HG03196 (cell line): Measurements from ENCODE around the gene ID4.

Experiments
- ATAC-seq: cut with Tn5 transposase; IDR thresholded peaks from one replicate; pipeline ENCODE4 v1.9.1; 2021; ENCODE audit not compliant: unreplicated experiment

The ID4 gene

GRCh38 chr6:19857139-19857538 is 20.0 kb downstream of the ID4 start:
- no peak for ATAC-seq

GRCh38 chr6:19857703-19858102 is 20.5 kb downstream of the ID4 start:
- no peak for ATAC-seq

GRCh38 chr6:19860235-19860877 is 23.2 kb downstream of the ID4 start:
- no peak for ATAC-seq

- no peak for ATAC-seq
Observed at GRCh38 chr6:19864285-19864684, 27.1 kb downstream of the ID4 start.

GRCh38 chr6:19865178-19865577 is 28.0 kb downstream of the ID4 start:
- no peak for ATAC-seq

GRCh38 chr6:19866173-19866984 is 29.2 kb downstream of the ID4 start:
- ATAC-seq, result no peak

- no peak for ATAC-seq
Observed at GRCh38 chr6:19866985-19867627, 29.9 kb downstream of the ID4 start.

GRCh38 chr6:19869464-19869863 is 32.3 kb downstream of the ID4 start:
- no peak for ATAC-seq

GRCh38 chr6:19870322-19870721 is 33.2 kb downstream of the ID4 start:
- ATAC-seq, result no peak

- no peak for ATAC-seq
Observed at GRCh38 chr6:19873031-19873430, 35.9 kb downstream of the ID4 start.

- no peak for ATAC-seq
Observed at GRCh38 chr6:19876672-19877071, 39.5 kb downstream of the ID4 start.

GRCh38 chr6:19879663-19880062 is 42.5 kb downstream of the ID4 start:
- no peak for ATAC-seq

GRCh38 chr6:19880066-19880465 is 42.9 kb downstream of the ID4 start:
- no peak for ATAC-seq

- ATAC-seq, result no peak
Observed at GRCh38 chr6:19891451-19891850, 54.3 kb downstream of the ID4 start.
